IPS-18c (cell line): ENCODE data around the gene RNF215.
"Not testable (repeated sequence)": the region's sequence is repeated elsewhere in the genome, so short reads cannot be mapped to it uniquely, and the experiment has no call there.

Experiments
- H3K4me3 ChIP-seq: 2 replicates; pipeline ENCODE4 v1.7.0; 2013; ENCODE audit warnings: low read depth, mild to moderate bottlenecking, low read length, moderate library complexity; ENCODE audit not compliant: insufficient read depth
- H3K9me3 ChIP-seq: one replicate; pipeline ENCODE4 v1.6.1; 2013; ENCODE audit warnings: mild to moderate bottlenecking, low read length, moderate library complexity; ENCODE audit not compliant: control insufficient read depth, insufficient read depth

Gene RNF215

GRCh38 chr22:30354644-30355043 is 32.6 kb downstream of the RNF215 start:
- no peaks in the 10 kb centered on the region for H3K9me3 ChIP-seq
- no peak overlapping the region for H3K4me3 ChIP-seq

GRCh38 chr22:30351226-30351625 is 36.0 kb downstream of the RNF215 start:
- no peaks in the 10 kb centered on the region for H3K9me3 ChIP-seq
- H3K4me3 ChIP-seq = no peak overlapping the region

- Histone ChIP-seq H3K9me3 (no peaks in the 10 kb centered on the region), H3K4me3 (no peak overlapping the region)
Measured at GRCh38 chr22:30348809-30349208, 38.4 kb downstream of the RNF215 start.

- no peak overlapping the region for H3K4me3 ChIP-seq
- no peaks in the 10 kb centered on the region for H3K9me3 ChIP-seq
Measured at GRCh38 chr22:30348404-30348803, 38.8 kb downstream of the RNF215 start.

- Histone ChIP-seq H3K4me3 (no peak overlapping the region), H3K9me3 (no peaks in the 10 kb centered on the region)
Measured at GRCh38 chr22:30347255-30347892, 39.8 kb downstream of the RNF215 start.

GRCh38 chr22:30344447-30345200 is 42.6 kb downstream of the RNF215 start:
- no peaks in the 10 kb centered on the region for H3K9me3 ChIP-seq
- H3K4me3 ChIP-seq = no peak overlapping the region

- no peak overlapping the region for H3K4me3 ChIP-seq
- no peaks in the 10 kb centered on the region for H3K9me3 ChIP-seq
Measured at GRCh38 chr22:30340911-30341685, 46.1 kb downstream of the RNF215 start.

- Histone ChIP-seq H3K4me3 (no peak overlapping the region), H3K9me3 (no peaks in the 10 kb centered on the region)
Measured at GRCh38 chr22:30338802-30339201, 48.4 kb downstream of the RNF215 start.

- H3K9me3 ChIP-seq, H3K4me3 ChIP-seq: not testable (repeated sequence)
Measured at GRCh38 chr22:30338341-30338740, 48.9 kb downstream of the RNF215 start.

- Histone ChIP-seq H3K4me3 (no peak overlapping the region), H3K9me3 (no peaks in the 10 kb centered on the region)
Measured at GRCh38 chr22:30337461-30337778, 49.8 kb downstream of the RNF215 start.

- Histone ChIP-seq H3K9me3 (no peaks in the 10 kb centered on the region), H3K4me3 (no peak overlapping the region)
Measured at GRCh38 chr22:30336752-30337460, 50.3 kb downstream of the RNF215 start.

GRCh38 chr22:30335236-30335635 is 52.0 kb downstream of the RNF215 start:
- Histone ChIP-seq H3K9me3 (no peaks in the 10 kb centered on the region), H3K4me3 (no peak overlapping the region)

GRCh38 chr22:30334646-30335045 is 52.6 kb downstream of the RNF215 start:
- H3K9me3 ChIP-seq = no peaks in the 10 kb centered on the region
- H3K4me3 ChIP-seq = no peak overlapping the region

- Histone ChIP-seq H3K9me3 (no peaks in the 10 kb centered on the region), H3K4me3 (no peak overlapping the region)
Measured at GRCh38 chr22:30333707-30334087, 53.5 kb downstream of the RNF215 start.

GRCh38 chr22:30332994-30333706 is 54.1 kb downstream of the RNF215 start:
- Histone ChIP-seq H3K9me3 (no peaks in the 10 kb centered on the region), H3K4me3 (no peak overlapping the region)

GRCh38 chr22:30332551-30332950 is 54.7 kb downstream of the RNF215 start:
- no peak overlapping the region for H3K4me3 ChIP-seq
- H3K9me3 ChIP-seq = no peaks in the 10 kb centered on the region
